Stimulated activated naive CD4-positive, alpha-beta T cell (primary cell): ENCODE results near the gene EEF2K.

Source experiments
- DNase-seq, 6 experiments: peaks; one replicate each; lab custom pipeline; 2025; lab: John Stamatoyannopoulos, UW

The EEF2K gene

GRCh38 chr16:22317001-22317530 lies 111.0 kb downstream of the EEF2K start:
- no peak for DNase-seq

- DNase-seq, result no peak
These were observed 111.5 kb downstream of the EEF2K start for GRCh38 chr16:22317625-22318024.

GRCh38 chr16:22318690-22319358 lies 112.7 kb downstream of the EEF2K start:
- DNase-seq, result peak in 5 of 6 experiments; percentile 31 to 59 (median 44)

GRCh38 chr16:22320572-22321339 lies 114.7 kb downstream of the EEF2K start:
- DNase-seq, result no peak

GRCh38 chr16:22321340-22322001 lies 115.4 kb downstream of the EEF2K start:
- peak; percentile 55 to 82 (median 66) for DNase-seq

GRCh38 chr16:22322021-22322471 lies 116.0 kb downstream of the EEF2K start:
- DNase-seq, result no peak

- no peak for DNase-seq
These were observed 116.7 kb downstream of the EEF2K start for GRCh38 chr16:22322741-22323140.

GRCh38 chr16:22323173-22323958 lies 117.3 kb downstream of the EEF2K start:
- DNase-seq, result no peak

- DNase-seq, result no peak
These were observed 118.1 kb downstream of the EEF2K start for GRCh38 chr16:22323959-22324786.

- DNase-seq, result no peak
These were observed 118.9 kb downstream of the EEF2K start for GRCh38 chr16:22324787-22325597.

GRCh38 chr16:22325598-22326368 lies 119.7 kb downstream of the EEF2K start:
- no peak for DNase-seq

- DNase-seq, result no peak
These were observed 120.2 kb downstream of the EEF2K start for GRCh38 chr16:22326369-22326652.

- no peak for DNase-seq
These were observed 120.8 kb downstream of the EEF2K start for GRCh38 chr16:22326771-22327445.

GRCh38 chr16:22327446-22327775 lies 121.3 kb downstream of the EEF2K start:
- no peak for DNase-seq

- no peak for DNase-seq
These were observed 122.1 kb downstream of the EEF2K start for GRCh38 chr16:22328081-22328725.

GRCh38 chr16:22329199-22329695 lies 123.2 kb downstream of the EEF2K start:
- no peak for DNase-seq

- DNase-seq, result no peak
These were observed 124.2 kb downstream of the EEF2K start for GRCh38 chr16:22330326-22330725.

GRCh38 chr16:22333457-22333994 lies 127.4 kb downstream of the EEF2K start:
- DNase-seq, result no peak
